KBM-7 (cell line): ENCODE data around the gene PSMD10.

Experiments
- DNase-seq: peaks from one replicate; pipeline ENCODE4 v3.0.0-alpha.2; 2015
- in situ Hi-C: fragments of 300-500 bp; cut with MboI; formaldehyde crosslinking; loops from 2 replicates; pipeline ENCODE4 v1.14.3; 2020; ENCODE audit warnings: low sequenced_read_pairs, low pct_unique_long_range_greater_than_20kb, mixed read lengths

The PSMD10 gene

GRCh38 chrX:108088511-108088910, 2.8 kb downstream of the PSMD10 start:
- in situ Hi-C loops, result no loop called here
- DNase-seq, result no peak

DNA sequence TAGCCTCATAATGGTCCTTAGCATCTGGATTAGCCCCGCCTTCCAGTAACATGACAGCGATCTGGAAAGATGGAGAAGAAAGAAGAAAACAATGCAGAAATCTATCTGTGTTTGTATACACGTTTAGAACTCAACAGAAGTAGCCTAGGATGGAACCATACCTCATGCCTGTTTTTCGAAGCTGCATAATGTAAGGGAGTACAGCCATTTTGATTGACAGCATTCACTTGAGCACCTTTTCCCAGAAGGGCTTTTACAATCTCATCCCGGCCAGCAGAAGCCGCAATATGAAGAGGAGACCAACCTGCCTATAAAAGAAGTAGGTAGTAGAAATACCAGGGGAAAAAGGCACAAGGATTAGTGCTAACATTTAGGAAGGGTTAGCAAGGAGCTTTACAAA, 3.5 kb downstream of the PSMD10 start:
- in situ Hi-C loops, result no loop called here
- DNase-seq, result no peak

DNA sequence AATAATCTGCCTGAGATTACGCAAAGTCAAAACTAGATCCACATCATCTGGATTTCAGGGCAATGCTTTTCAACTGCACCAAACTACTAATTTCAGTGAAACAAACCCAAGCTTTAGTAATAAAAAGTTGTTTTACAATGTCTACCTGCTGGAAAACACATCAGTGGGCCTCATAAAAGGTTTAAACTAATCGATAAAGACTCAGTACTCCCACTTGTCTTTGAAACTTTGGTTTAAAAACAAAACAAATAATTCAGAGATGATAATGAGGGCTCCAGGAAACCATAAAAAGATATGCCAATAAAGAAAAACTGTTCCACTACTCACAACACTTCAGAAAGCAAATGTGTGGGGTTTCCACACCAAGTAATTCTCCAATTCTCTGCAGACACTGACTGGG, 10.2 kb downstream of the PSMD10 start:
- no peak for DNase-seq
- in situ Hi-C loops, result no loop called here

GRCh38 chrX:108072746-108073145, 18.6 kb downstream of the PSMD10 start:
- in situ Hi-C loops, result no loop called here
- DNase-seq, result no peak

- in situ Hi-C loops, result no loop called here
- no peak for DNase-seq
Measured at GRCh38 chrX:108071578-108071977, 19.8 kb downstream of the PSMD10 start.

- in situ Hi-C loops, result no loop called here
- no peak for DNase-seq
Measured at GRCh38 chrX:108070891-108071290, 20.5 kb downstream of the PSMD10 start.

DNA sequence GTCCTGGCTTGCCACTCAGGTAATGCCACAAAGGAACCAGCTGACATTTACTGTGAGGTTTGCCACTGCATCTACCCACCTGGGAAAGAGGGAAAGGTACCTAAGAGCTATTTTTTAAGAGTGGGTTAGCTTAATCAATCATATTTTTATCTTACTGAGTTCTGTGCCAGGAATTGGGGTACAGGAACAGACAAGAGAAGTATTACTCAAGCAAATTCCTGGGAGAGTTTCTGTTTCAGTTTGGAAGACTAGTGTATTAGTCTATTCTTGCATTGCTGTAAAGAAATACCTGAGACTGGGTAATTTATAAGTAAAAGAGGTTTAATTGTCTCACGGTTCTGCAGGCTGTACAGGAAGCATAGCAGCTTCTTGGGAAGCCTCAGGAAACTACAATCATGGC, 23.2 kb downstream of the PSMD10 start:
- DNase-seq, result no peak
- in situ Hi-C loops, result no loop called here

- in situ Hi-C loops, result no loop called here
- no peak for DNase-seq
Measured at GRCh38 chrX:108064613-108065012, 26.7 kb downstream of the PSMD10 start.

GRCh38 chrX:108064001-108064400, 27.3 kb downstream of the PSMD10 start:
- DNase-seq, result no peak
- in situ Hi-C loops, result no loop called here

GRCh38 chrX:108059801-108060200, 31.5 kb downstream of the PSMD10 start:
- in situ Hi-C loops, result no loop called here
- DNase-seq, result no peak

DNA sequence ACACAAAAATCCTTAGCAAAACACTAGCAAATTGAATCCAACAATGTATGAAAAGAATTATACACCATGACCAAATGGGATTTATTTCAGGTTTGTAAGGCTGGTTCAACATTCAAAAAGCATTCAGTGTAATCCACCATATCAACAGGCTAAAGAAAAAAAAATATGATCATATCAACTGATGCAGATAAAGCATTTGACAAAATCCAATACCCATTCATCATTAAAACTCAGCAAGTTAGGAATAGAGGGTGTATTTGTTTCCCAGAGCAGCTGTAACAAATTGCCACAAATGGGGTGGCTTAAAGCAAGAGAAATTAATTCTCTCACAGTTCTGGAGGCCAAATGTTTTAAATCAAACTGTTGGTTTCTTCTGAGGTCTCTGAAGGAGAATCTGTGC, 35.8 kb downstream of the PSMD10 start:
- no peak for DNase-seq
- in situ Hi-C loops, result no loop called here

DNA sequence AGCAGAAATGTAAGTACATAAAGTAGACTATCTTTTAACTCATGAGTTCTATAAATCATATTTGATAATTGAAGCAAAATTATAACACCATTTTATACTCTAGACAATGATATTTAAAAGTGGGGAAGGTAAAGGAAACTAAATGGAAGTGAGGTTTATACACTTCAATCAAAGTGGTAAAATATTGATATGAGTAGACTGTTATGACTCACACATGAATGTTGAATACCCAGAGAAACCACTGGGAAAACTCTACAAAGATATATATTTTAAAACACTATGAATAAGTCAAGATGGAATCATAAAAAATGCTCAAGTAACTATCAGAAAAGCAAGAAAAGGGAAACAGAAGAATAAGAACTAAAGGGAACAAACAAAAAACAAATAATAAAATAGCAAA, 38.1 kb downstream of the PSMD10 start:
- in situ Hi-C loops, result no loop called here
- no peak for DNase-seq

- in situ Hi-C loops, result no loop called here
- no peak for DNase-seq
Measured at GRCh38 chrX:108049649-108050048, 41.7 kb downstream of the PSMD10 start.

DNA sequence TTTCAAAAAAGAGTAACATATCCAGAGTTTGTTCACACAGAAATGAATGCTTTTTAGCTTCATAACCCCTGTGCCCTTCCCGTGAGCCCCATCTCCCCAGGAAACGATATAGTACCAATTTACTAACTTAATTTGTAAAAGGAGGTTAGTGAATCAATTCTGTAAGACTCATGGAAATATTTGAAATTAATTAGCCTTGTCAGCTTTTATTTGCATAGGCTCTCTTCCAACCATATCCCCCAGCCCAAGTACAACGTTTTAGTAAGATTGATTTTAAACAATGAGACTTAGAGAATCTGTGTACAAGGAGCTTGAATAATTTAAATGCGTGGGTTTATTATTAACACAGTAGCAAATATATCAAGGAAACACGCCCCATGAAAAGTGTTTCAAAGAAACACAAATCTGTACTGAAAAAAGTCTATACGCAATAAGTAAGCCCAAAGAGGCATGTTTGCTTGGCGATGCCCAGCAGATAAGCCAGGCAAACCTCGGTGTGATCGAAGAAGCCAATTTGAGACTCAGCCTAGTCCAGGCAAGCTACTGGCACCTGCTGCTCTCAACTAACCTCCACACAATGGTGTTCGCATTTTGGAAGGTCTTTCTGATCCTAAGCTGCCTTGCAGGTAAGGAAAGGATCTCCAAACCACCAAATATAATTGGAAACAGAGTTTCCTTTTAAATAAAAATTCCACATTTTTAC, 46.6 kb downstream of the PSMD10 start, which contains the start of gene VSIG1:
Gene VSIG1, plus strand, starts transcription at position 512 of the 703 bp plus-strand sequence. Its CDS starts 66 bp downstream, at position 578.
- in situ Hi-C loops, result no loop called here
- no peak for DNase-seq

DNA sequence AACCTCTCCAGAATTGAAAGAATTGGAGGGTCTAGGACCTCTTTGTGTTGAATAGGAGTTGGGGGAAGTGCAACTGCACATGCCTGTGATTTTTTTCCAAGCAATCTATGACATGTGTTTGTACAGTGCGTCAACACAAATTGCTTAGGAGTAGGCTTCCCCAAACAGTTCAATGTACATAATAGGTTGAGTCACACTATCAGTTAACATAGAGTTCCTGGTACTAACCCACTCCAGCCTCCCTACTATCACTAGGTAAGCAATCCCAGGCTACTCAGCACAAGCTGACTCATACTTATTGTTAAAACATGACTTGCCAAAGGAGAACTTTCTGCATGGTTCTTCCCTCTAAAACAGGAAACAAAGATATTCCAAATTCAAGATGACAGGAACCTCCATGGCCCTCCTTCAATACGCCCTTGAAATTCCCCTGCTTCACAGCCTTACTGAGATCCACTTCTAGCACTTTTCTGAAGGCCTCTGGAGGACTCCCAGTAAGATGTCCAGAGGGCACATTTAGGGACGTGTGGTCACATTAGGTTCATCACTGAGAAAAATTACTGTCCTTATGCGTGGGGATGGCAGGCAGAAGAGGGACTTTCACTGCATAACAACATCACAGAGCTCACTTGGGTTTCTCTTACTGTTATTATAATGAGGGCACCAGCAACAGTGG, 54.9 kb downstream of the PSMD10 start:
- DNase-seq, result no peak
- in situ Hi-C loops, result no loop called here

DNA sequence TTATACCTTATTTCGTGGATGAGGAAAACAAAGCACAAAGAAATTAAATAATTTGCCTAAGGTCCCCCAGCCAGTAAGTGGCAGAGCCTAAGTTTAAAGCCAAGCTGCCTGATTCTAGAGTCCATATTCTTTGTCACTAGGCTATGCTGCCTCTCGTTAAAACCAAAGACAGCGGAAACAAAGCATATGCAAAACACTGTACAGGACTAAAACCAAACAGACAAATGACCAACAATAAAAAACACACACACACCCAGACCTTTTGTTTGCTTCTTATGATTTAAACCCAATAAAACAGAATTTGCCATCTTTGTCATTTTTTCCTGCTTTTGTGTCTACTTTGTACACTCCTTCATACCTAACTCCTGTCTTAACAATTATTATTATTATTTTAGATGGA, 56.6 kb downstream of the PSMD10 start:
- in situ Hi-C loops, result no loop called here
- DNase-seq, result no peak
